Activated naive CD8-positive, alpha-beta T cell treated with anti-CD3 and anti-CD28 coated beads, Interleukin-2, amount 50 U/mL, for 24 hours (primary cell): Measurements from ENCODE around the gene ZNRF1.

Experiments
- ATAC-seq: fragments of 150-1000 bp; cut with Tn5 transposase; one replicate; pipeline ENCODE4 v1.10.0; 2021
- DNase-seq: peaks from one replicate; pipeline ENCODE4 v3.0.0; 2021
- H3K27ac Mint-ChIP-seq: one replicate; pipeline ENCODE4 v1.8.0; 2021; ENCODE audit warnings: mild to moderate bottlenecking, mixed read lengths
- H3K27me3 Mint-ChIP-seq: one replicate; pipeline ENCODE4 v1.8.0; 2021; ENCODE audit warnings: mixed read lengths
- H3K36me3 Mint-ChIP-seq: one replicate; pipeline ENCODE4 v1.8.0; 2021; ENCODE audit warnings: low read depth, mixed read lengths
- H3K4me1 Mint-ChIP-seq: one replicate; pipeline ENCODE4 v1.8.0; 2021; ENCODE audit warnings: mixed read lengths
- H3K4me3 Mint-ChIP-seq: one replicate; pipeline ENCODE4 v1.8.0; 2021; ENCODE audit warnings: mild to moderate bottlenecking, moderate library complexity, mixed read lengths
- H3K9me3 Mint-ChIP-seq: one replicate; pipeline ENCODE4 v1.8.0; 2021; ENCODE audit warnings: mixed read lengths

Gene ZNRF1

GRCh38 chr16:75147968-75148310 is 149.1 kb downstream of the ZNRF1 start:
- no peak for ATAC-seq
- DNase-seq, result no peak
- H3K4me3 Mint-ChIP-seq, result peak overlapping the region; percentile 90
- H3K9me3 Mint-ChIP-seq, result peaks cover 24% of the 10 kb centered on the region
- H3K27ac Mint-ChIP-seq, result no peak overlapping the region
- H3K36me3 Mint-ChIP-seq, result peaks cover 29% of the 10 kb centered on the region
- H3K27me3 Mint-ChIP-seq, result no peaks in the 10 kb centered on the region
- peaks cover 44% of the 10 kb centered on the region for H3K4me1 Mint-ChIP-seq

- peak within 1 kb of the TSS; percentile 86 for H3K27ac Mint-ChIP-seq
- ATAC-seq (peak; percentile 88), DNase-seq (peak; percentile 96)
- peaks cover 24% of the 10 kb centered on the region for H3K9me3 Mint-ChIP-seq
- H3K4me1 Mint-ChIP-seq, result peaks cover 48% of the 10 kb centered on the region
- H3K36me3 Mint-ChIP-seq, result peaks cover 33% of the 10 kb centered on the region
- no peaks in the 10 kb centered on the region for H3K27me3 Mint-ChIP-seq
- H3K4me3 Mint-ChIP-seq, result peak within 1 kb of the TSS; percentile 90
Observed at GRCh38 chr16:75148311-75149195, 149.7 kb downstream of the ZNRF1 start, which contains the start of gene ZFP1. TSS of gene ZFP1 (plus strand) at chr16:75148524. CDS start at chr16:75152952, 4,428 bp downstream.

GRCh38 chr16:75151798-75152197 is 153.0 kb downstream of the ZNRF1 start:
- no peak for ATAC-seq
- no peak for DNase-seq
- H3K4me3 Mint-ChIP-seq, result peak overlapping the region; percentile 42
- H3K27me3 Mint-ChIP-seq, result no peaks in the 10 kb centered on the region
- peaks cover 27% of the 10 kb centered on the region for H3K9me3 Mint-ChIP-seq
- H3K27ac Mint-ChIP-seq, result peak overlapping the region; percentile 73
- H3K36me3 Mint-ChIP-seq, result peaks cover 53% of the 10 kb centered on the region
- H3K4me1 Mint-ChIP-seq, result peaks cover 43% of the 10 kb centered on the region

GRCh38 chr16:75152635-75153034 is 153.8 kb downstream of the ZNRF1 start:
- peaks cover 59% of the 10 kb centered on the region for H3K36me3 Mint-ChIP-seq

GRCh38 chr16:75160386-75160785 is 161.6 kb downstream of the ZNRF1 start:
- H3K4me1 Mint-ChIP-seq, result no peaks in the 10 kb centered on the region

More at GRCh38 chr16:75152635-75153034, 153.8 kb downstream of the ZNRF1 start:
- ATAC-seq (no peak), DNase-seq (no peak)
- H3K4me3 Mint-ChIP-seq, result peak overlapping the region; percentile 18
- H3K27me3 Mint-ChIP-seq, result no peaks in the 10 kb centered on the region
- H3K9me3 Mint-ChIP-seq, result peaks cover 27% of the 10 kb centered on the region
- H3K27ac Mint-ChIP-seq, result peak overlapping the region; percentile 73
- peaks cover 41% of the 10 kb centered on the region for H3K4me1 Mint-ChIP-seq

More at GRCh38 chr16:75160386-75160785, 161.6 kb downstream of the ZNRF1 start:
- ATAC-seq, result no peak
- Mint-ChIP-seq H3K27ac (no peak overlapping the region), H3K9me3 (peaks cover 10% of the 10 kb centered on the region), H3K36me3 (peaks cover 62% of the 10 kb centered on the region), H3K27me3 (no peaks in the 10 kb centered on the region), H3K4me3 (no peak overlapping the region)
- no peak for DNase-seq
